Measurements from ENCODE around the gene NECTIN2. TPM values are rescaled to one million over a fixed set of nuclear protein-coding genes. Genes with fewer than 3 reads are reported as not detected.
"Not testable (repeated sequence)": the region's sequence is repeated elsewhere in the genome, so short reads cannot be mapped to it uniquely, and the experiment has no call there.

The NECTIN2 gene
- total RNA-seq, 2 experiments from 2014 or later = not detected

DNA sequence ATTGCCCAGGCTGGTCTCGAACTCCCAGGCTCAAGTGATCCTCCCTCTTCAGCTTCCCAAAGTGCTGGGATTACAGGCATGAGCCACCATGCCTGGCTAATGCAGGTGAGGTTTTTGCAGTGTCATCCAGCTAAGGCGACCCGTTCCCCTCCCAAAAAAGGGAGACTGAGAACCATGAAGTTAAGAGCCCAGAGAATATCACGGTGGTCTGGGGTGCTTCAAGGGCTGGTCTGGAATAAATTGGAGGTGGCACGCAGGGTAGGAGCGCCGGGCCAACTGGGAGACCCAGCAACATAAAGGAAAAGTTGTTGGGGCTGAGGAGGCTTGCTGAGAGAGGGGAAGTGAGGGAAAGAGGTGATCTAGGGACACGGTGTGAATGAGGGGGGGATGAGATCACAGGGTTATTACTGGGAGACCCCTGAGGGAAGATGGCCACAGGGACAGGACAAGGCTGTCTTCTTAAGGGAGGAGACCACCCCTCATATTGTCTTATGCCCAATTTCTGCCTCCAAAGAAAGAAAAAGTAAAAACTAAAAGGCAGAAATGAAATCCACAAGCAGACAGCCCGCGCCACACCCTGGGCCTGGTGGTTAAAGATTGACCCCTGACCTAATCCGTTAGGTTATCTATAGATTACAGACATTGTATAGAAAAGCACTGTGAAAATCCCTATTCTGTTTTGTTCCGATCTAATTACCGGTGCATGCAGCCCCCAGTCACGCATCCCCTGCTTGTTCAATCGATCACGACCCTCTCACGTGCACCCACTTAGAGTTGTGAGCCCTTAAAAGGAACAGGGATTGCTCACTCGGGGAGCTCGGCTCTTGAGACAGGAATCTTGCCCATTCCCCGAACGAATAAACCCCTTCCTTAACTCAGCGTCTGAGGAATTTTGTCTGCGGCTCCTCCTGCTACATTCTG is 67.7 kb downstream of the NECTIN2 start:
- CTCF ChIA-PET = interaction anchor here (0.6 to 1.2 kb wide), 2 partner anchors 11 to 778 kb away, joined by 3 read pairs; no protein-coding TSS in a partner anchor
- Mint-ChIP-seq H3K27me3 (peaks cover 26% of the 10 kb centered on the region), H3K27ac (peak overlapping the region; percentile 78), H3K4me1 (peaks cover 13% of the 10 kb centered on the region), H3K4me3 (peak overlapping the region; percentile 88)
- POLR2A ChIA-PET; H3K36me3 Mint-ChIP-seq (ENCODE audit: low read depth); DNase-seq; H3K9me3 Mint-ChIP-seq: not testable (repeated sequence)

GRCh38 chr19:44914433-44915206 is 68.5 kb downstream of the NECTIN2 start, which contains the start of gene APOC1:
TSS of gene APOC1 (plus strand) at chr19:44914608. CDS start at chr19:44914892, 284 bp downstream.
- Mint-ChIP-seq H3K4me1 (peaks cover 13% of the 10 kb centered on the region), H3K27me3 (peaks cover 26% of the 10 kb centered on the region), H3K27ac (peak within 1 kb of the TSS; percentile 91), H3K4me3 (peak within 1 kb of the TSS; percentile 88)
- not testable (repeated sequence) for H3K36me3 Mint-ChIP-seq (ENCODE audit: low read depth); H3K9me3 Mint-ChIP-seq
- DNase-seq = peak; percentile 84
- CTCF ChIA-PET = interaction anchor here (0.6 to 0.7 kb wide), 2 partner anchors 11 to 778 kb away, joined by 3 read pairs; no protein-coding TSS in a partner anchor
- POLR2A ChIA-PET = interaction anchor here (0.5 kb wide), 1 partner anchor 10 kb away, joined by 4 read pairs; no protein-coding TSS in a partner anchor

GRCh38 chr19:44924243-44924725 is 78.2 kb downstream of the NECTIN2 start:
- Mint-ChIP-seq H3K9me3 (no peaks in the 10 kb centered on the region), H3K4me1 (peaks cover 4% of the 10 kb centered on the region), H3K27ac (no peak overlapping the region), H3K27me3 (peaks cover 9% of the 10 kb centered on the region), H3K4me3 (no peak overlapping the region), H3K36me3 (ENCODE audit: low read depth) (no peaks in the 10 kb centered on the region)
- ChIA-PET CTCF (no interaction called here), POLR2A (interaction anchor here (0.8 kb wide), 1 partner anchor 9 kb away, joined by 4 read pairs; no protein-coding TSS in a partner anchor)
- DNase-seq = no peak

DNA sequence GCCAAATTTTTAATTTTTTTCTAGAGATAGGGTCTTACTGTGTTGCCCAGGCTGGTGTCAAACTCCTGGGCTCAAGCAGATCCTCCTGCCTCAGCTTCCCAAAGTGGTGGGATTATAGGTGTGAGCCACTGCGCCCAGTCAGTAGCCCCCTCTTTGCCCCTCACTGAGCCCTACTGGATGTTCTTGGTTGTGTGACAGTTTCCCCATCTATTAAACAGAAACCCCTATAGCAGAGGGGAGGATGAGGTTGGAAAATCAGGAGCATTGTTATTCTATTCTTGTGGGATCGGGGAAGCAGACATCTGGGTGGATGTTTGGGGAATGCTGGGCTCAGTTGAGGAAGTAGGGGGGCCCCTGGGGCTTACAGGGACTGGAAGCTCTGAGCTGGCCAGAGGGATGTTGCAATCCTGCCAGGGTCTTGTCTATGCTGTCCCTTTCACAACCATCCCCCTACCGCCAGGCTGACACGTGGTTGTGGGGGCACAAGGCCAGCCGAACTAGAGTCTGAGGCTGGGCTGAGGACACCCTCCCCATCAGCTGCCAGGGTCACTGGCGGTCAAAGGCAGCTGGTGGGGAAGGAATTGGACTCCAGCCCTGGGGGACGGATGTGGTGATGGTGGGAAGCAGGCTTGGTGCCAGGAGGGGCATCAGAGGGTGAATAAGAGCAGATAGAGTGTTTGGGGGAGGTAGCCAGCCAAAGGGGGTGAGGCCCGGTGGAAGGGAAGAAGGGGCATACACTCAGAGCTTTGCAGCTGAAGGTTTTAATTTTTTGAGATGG is 79.2 kb downstream of the NECTIN2 start:
- Mint-ChIP-seq H3K27me3 (peaks cover 9% of the 10 kb centered on the region), H3K36me3 (ENCODE audit: low read depth) (no peaks in the 10 kb centered on the region), H3K4me3 (no peak overlapping the region), H3K9me3 (no peaks in the 10 kb centered on the region), H3K4me1 (peaks cover 4% of the 10 kb centered on the region), H3K27ac (no peak overlapping the region)
- ChIA-PET POLR2A (interaction anchor here (0.8 kb wide), 1 partner anchor 11 kb away, joined by 4 read pairs; no protein-coding TSS in a partner anchor), CTCF (interaction anchor here (1.0 kb wide), 1 partner anchor 27 kb away, joined by 3 read pairs; no protein-coding TSS in a partner anchor)
- DNase-seq = no peak

DNA sequence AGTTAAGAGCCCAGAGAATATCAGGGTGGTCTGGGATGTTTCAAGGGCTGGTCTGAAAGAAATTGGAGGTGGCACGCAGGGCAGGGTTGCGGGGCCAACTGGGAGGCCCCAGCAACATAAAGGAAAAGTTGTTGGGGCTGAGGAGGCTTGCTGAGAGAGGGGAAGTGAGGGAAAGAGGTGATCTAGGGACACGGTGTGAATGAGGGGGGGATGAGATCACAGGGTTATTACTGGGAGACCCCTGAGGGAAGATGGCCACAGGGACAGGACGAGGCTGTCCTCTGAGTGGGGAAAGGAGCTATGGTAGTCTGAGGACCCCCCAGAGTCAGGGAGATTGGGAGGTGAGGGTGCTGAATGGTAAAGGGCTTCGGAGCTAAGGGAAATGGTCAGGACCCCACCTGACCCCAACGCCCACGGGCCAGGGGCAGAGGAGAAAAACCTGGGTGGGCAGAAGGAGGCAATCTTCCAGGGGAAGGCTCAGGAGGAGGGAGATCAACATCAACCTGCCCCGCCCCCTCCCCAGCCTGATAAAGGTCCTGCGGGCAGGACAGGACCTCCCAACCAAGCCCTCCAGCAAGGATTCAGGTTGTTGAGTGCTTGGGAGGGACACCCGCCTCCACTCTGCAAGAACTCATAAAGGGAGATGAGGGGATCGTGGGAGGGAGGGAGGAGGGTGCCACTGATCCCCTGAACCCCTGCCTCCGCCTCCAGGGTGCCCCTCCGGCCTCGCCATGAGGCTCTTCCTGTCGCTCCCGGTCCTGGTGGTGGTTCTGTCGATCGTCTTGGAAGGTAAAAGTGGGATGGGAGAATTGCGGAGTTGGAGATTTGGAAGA is 80.4 kb downstream of the NECTIN2 start:
- H3K27ac Mint-ChIP-seq; H3K27me3 Mint-ChIP-seq; POLR2A ChIA-PET; H3K36me3 Mint-ChIP-seq (ENCODE audit: low read depth); H3K9me3 Mint-ChIP-seq; H3K4me3 Mint-ChIP-seq; H3K4me1 Mint-ChIP-seq; DNase-seq: not testable (repeated sequence)
- CTCF ChIA-PET = interaction anchor here (0.6 to 1.0 kb wide), 2 partner anchors 26 to 1002 kb away, joined by 3 to 4 read pairs; no protein-coding TSS in a partner anchor

- no peak overlapping the region for H3K4me3 Mint-ChIP-seq
- ChIA-PET POLR2A (no interaction called here), CTCF (interaction anchor here (0.7 kb wide), 1 partner anchor 70 kb away, joined by 3 read pairs; no protein-coding TSS in a partner anchor)
- no peaks in the 10 kb centered on the region for H3K36me3 Mint-ChIP-seq (ENCODE audit: low read depth)
- H3K4me1 Mint-ChIP-seq = peaks cover 4% of the 10 kb centered on the region
- no peak overlapping the region for H3K27ac Mint-ChIP-seq
- H3K27me3 Mint-ChIP-seq = peaks cover 9% of the 10 kb centered on the region
- H3K9me3 Mint-ChIP-seq = no peaks in the 10 kb centered on the region
- no peak for DNase-seq
These were observed 81.6 kb downstream of the NECTIN2 start for GRCh38 chr19:44927746-44928145.

- POLR2A ChIA-PET = no interaction called here
- H3K4me1 Mint-ChIP-seq = peaks cover 4% of the 10 kb centered on the region
- peaks cover 8% of the 10 kb centered on the region for H3K27me3 Mint-ChIP-seq
- CTCF ChIA-PET = interaction anchor here (0.6 to 1.5 kb wide), 3 partner anchors 32 to 264 kb away, joined by 3 read pairs; partner anchors contain the start of gene TOMM40
- H3K36me3 Mint-ChIP-seq (ENCODE audit: low read depth) = no peaks in the 10 kb centered on the region
- DNase-seq = no peak
- H3K27ac Mint-ChIP-seq = no peak overlapping the region
- H3K9me3 Mint-ChIP-seq = no peaks in the 10 kb centered on the region
- no peak overlapping the region for H3K4me3 Mint-ChIP-seq
These were observed 84.0 kb downstream of the NECTIN2 start for GRCh38 chr19:44930088-44930487.

GRCh38 chr19:44931541-44931940 is 85.4 kb downstream of the NECTIN2 start:
- DNase-seq = no peak
- CTCF ChIA-PET = no interaction called here
- Mint-ChIP-seq H3K27ac (no peak overlapping the region), H3K4me3 (no peak overlapping the region), H3K4me1 (peaks cover 4% of the 10 kb centered on the region), H3K36me3 (ENCODE audit: low read depth) (no peaks in the 10 kb centered on the region), H3K27me3 (no peaks in the 10 kb centered on the region), H3K9me3 (no peaks in the 10 kb centered on the region)
- POLR2A ChIA-PET = no interaction called here

Other genes with a start within 250 kb of the NECTIN2 start
- gene IGSF23, start 232.7 kb upstream of the NECTIN2 start, total RNA-seq = not detected
- gene PVR, start 202.4 kb upstream of the NECTIN2 start, total RNA-seq = 1 to 10 TPM; 1.9 TPM
- gene CEACAM19, start 174.8 kb upstream of the NECTIN2 start, total RNA-seq = under 1 TPM in 1 of 2 experiments, not detected in 1; 0.23 TPM
- gene CEACAM16, start 147.1 kb upstream of the NECTIN2 start, total RNA-seq = not detected
- 10 to 100 TPM; 38.7 to 40.2 TPM for gene BCL3, start 97.6 kb upstream of the NECTIN2 start, total RNA-seq
- gene CBLC, start 68.4 kb upstream of the NECTIN2 start, total RNA-seq = not detected
- gene BCAM, start 37.2 kb upstream of the NECTIN2 start, total RNA-seq = not detected
- gene TOMM40, start 45.0 kb downstream of the NECTIN2 start, total RNA-seq = 10 to 100 TPM; 55.7 to 65.3 TPM
- under 1 TPM; 0.45 to 0.75 TPM for gene APOE, start 59.5 kb downstream of the NECTIN2 start, total RNA-seq
- not detected for gene APOC1, start 68.3 kb downstream of the NECTIN2 start, total RNA-seq
- gene APOC4, start 95.9 kb downstream of the NECTIN2 start, total RNA-seq = not detected
- gene APOC2, start 99.8 kb downstream of the NECTIN2 start, total RNA-seq = not detected
- 10 to 100 TPM; 70.6 to 72.8 TPM for gene CLPTM1, start 109.1 kb downstream of the NECTIN2 start, total RNA-seq
- gene RELB, start 155.2 kb downstream of the NECTIN2 start, total RNA-seq = 10 to 100 TPM; 16.8 to 20.0 TPM
- 100 to 1,000 TPM; 101 to 109 TPM for gene CLASRP, start 192.7 kb downstream of the NECTIN2 start, total RNA-seq
- 1 to 10 TPM; 4.0 to 4.1 TPM for gene ZNF296, start 230.2 kb downstream of the NECTIN2 start, total RNA-seq
- gene GEMIN7, start 233.0 kb downstream of the NECTIN2 start, total RNA-seq = 10 to 100 TPM; 27.1 to 30.0 TPM
- 10 to 100 TPM; 21.1 to 21.7 TPM for gene PPP1R37, start 246.9 kb downstream of the NECTIN2 start, total RNA-seq

Data from activated CD4-positive, alpha-beta T cell treated with anti-CD3 and anti-CD28 coated beads, Interleukin-2, amount 10 ng/mL, durations not matched to agents 7 days and 5 days (primary cell).